HCT116 (cell line): ENCODE measurements around the gene CLDN9. TPM values are rescaled to one million over a fixed set of nuclear protein-coding genes. Genes with fewer than 3 reads are reported as not detected.
A peak's percentile ranks its signal among the peaks of the same experiment; 100 is the strongest.

Experiments used
- ATAC-seq: fragments of 200-7000 bp; cut with Tn5 transposase; 2 replicates; pipeline ENCODE4 v1.9.1; 2020; ENCODE audit warnings: mild to moderate bottlenecking, moderate library complexity
- BruUV-seq: library from RNA; stranded (reverse); fragments of 400-500 nt; replicated peaks from 2 replicates; lab custom pipeline; 2021; lab: Mats Ljungman, UMichigan
- CTCF ChIA-PET: fragments of 300-600 bp; sonication (Branson Sonifier 250); formaldehyde crosslinking; loops from one replicate; lab custom pipeline; 2021; ENCODE audit warnings: antibody characterized with exemption; lab: Charles Lee
- POLR2A ChIA-PET: fragments of 300-600, 350-600 bp; sonication (Branson Sonifier 250); formaldehyde crosslinking; loops from one replicate; lab custom pipeline; 2021; ENCODE audit warnings: antibody characterized with exemption; lab: Charles Lee
- RAD21 ChIA-PET, 2 experiments: fragments of 300-600 bp; sonication (Branson Sonifier 250); formaldehyde crosslinking; loops; one replicate each; lab custom pipeline; 2023; ENCODE audit warnings: low total read pairs in 2 of 2; ENCODE audit not compliant: uncharacterized antibody in 2 of 2, unreplicated experiment in 2 of 2, low non-redundant PET in 1 of 2; lab: Charles Lee
- DNase-seq: peaks from one replicate; pipeline ENCODE4 v3.0.0-alpha.2; 2010; ENCODE audit warnings: low read depth, low spot score
- H2AFZ ChIP-seq: fragments of 200-600 bp; shearing (Covaris generic), sonication (generic); 2 replicates; pipeline ENCODE4 v1.6.1; 2017; ENCODE audit warnings: low read depth, mixed run types, mixed read lengths, antibody characterized with exemption, low read length; ENCODE audit not compliant: poor library complexity, severe bottlenecking
- H3K27ac ChIP-seq: 2 replicates; pipeline ENCODE4 v1.5.1; 2012; ENCODE audit warnings: low read depth, low read length
- H3K27me3 ChIP-seq: fragments of 200-600 bp; sonication (generic); 2 replicates; pipeline ENCODE4 v1.6.1; 2016; ENCODE audit warnings: mixed run types, low read length, mixed read lengths; ENCODE audit not compliant: insufficient read depth
- H3K36me3 ChIP-seq, 2 experiments: fragments of 200-500 bp in 1 of 2; fragments of 200-600 bp in 1 of 2; sonication (Bioruptor generic) in 1 of 2; sonication (generic) in 1 of 2; 2 replicates each; pipeline versions ENCODE4 v1.5.1 to v1.6.1; 2014 to 2016; ENCODE audit warnings: low read length in 2 of 2, inconsistent platforms in 1 of 2, mixed read lengths in 1 of 2, mixed run types in 1 of 2; ENCODE audit not compliant: insufficient read depth in 2 of 2, control insufficient read depth in 1 of 2
- H3K4me1 ChIP-seq, 2 experiments: fragments of 200-600 bp in 1 of 2; sonication (generic) in 1 of 2; 2 replicates each; pipeline versions ENCODE4 v1.5.1 to v1.6.1; 2012 to 2017; ENCODE audit warnings: low read length in 2 of 2, inconsistent platforms in 1 of 2, mild to moderate bottlenecking in 1 of 2, mixed read lengths in 1 of 2, mixed run types in 1 of 2, moderate library complexity in 1 of 2; ENCODE audit not compliant: insufficient read depth in 2 of 2, control insufficient read depth in 1 of 2
- H3K4me2 ChIP-seq: fragments of 200-600 bp; sonication (generic); 2 replicates; pipeline ENCODE4 v1.6.1; 2017; ENCODE audit warnings: mixed run types, low read length, mixed read lengths
- H3K4me3 ChIP-seq, 2 experiments: fragments of 200-600 bp in 1 of 2; sonication (generic) in 1 of 2; replicated peaks in 1 of 2; 2 replicates each; pipeline ENCODE4 v1.5.1; 2011 to 2016; ENCODE audit warnings: low read length in 2 of 2, control low read depth in 1 of 2, low read depth in 1 of 2, mild to moderate bottlenecking in 1 of 2, mixed read lengths in 1 of 2, mixed run types in 1 of 2
- H3K79me2 ChIP-seq: fragments of 200-600 bp; sonication (generic); 2 replicates; pipeline ENCODE4 v1.6.1; 2017; ENCODE audit warnings: mild to moderate bottlenecking, mixed run types, low read length, moderate library complexity, mixed read lengths; ENCODE audit not compliant: insufficient read depth
- H3K9ac ChIP-seq: fragments of 200-600 bp; sonication (generic); 2 replicates; pipeline ENCODE4 v1.6.1; 2016; ENCODE audit warnings: low read length, mixed read lengths
- H3K9me2 ChIP-seq: fragments of 200-600 bp; sonication (generic), shearing (Covaris generic); 2 replicates; pipeline ENCODE4 v1.6.1; 2017; ENCODE audit warnings: mixed run types, mild to moderate bottlenecking, moderate library complexity; ENCODE audit not compliant: insufficient read depth
- H3K9me3 ChIP-seq, 2 experiments: fragments of 200-500 bp in 1 of 2; fragments of 200-600 bp in 1 of 2; sonication (Bioruptor generic) in 1 of 2; sonication (generic) in 1 of 2; 2 replicates each; pipeline ENCODE4 v1.6.1; 2014 to 2017; ENCODE audit warnings: low read length in 2 of 2, mixed read lengths in 2 of 2, inconsistent platforms in 1 of 2, low read depth in 1 of 2, mild to moderate bottlenecking in 1 of 2, mixed run types in 1 of 2, moderate library complexity in 1 of 2; ENCODE audit not compliant: control insufficient read depth in 1 of 2, insufficient read depth in 1 of 2
- H4K20me1 ChIP-seq: fragments of 200-600 bp; sonication (generic), shearing (Covaris generic); 2 replicates; pipeline ENCODE4 v1.6.1; 2017; ENCODE audit warnings: mixed run types, mild to moderate bottlenecking, moderate library complexity; ENCODE audit not compliant: insufficient read depth
- CBX3 ChIP-seq: IDR thresholded peaks from 2 replicates; pipeline ENCODE4 v1.6.1; 2012; ENCODE audit warnings: low read depth
- CEBPB ChIP-seq: IDR thresholded peaks from 2 replicates; pipeline ENCODE4 v1.6.1; 2012; ENCODE audit warnings: low read depth
- CTCF ChIP-seq, 3 experiments: fragments of 200-600 bp in 1 of 3; sonication (generic) in 1 of 3; IDR thresholded peaks in 2 of 3; conservative IDR thresholded peaks in 1 of 3; 2 replicates each; pipeline ENCODE4 v1.5.1; 2012 to 2017; ENCODE audit warnings: low read depth in 2 of 3, low read length in 2 of 3, antibody characterized with exemption in 1 of 3, borderline replicate concordance in 1 of 3, control low read depth in 1 of 3, mild to moderate bottlenecking in 1 of 3, mixed read lengths in 1 of 3, mixed run types in 1 of 3, moderate library complexity in 1 of 3; ENCODE audit not compliant: insufficient read depth in 1 of 3
- ELF1 ChIP-seq: IDR thresholded peaks from 2 replicates; pipeline ENCODE4 v1.6.1; 2012; ENCODE audit warnings: low read depth, borderline replicate concordance
- FOSL1 ChIP-seq: IDR thresholded peaks from 2 replicates; pipeline ENCODE4 v1.6.1; 2012; ENCODE audit warnings: low read depth
- JUND ChIP-seq: IDR thresholded peaks from 2 replicates; pipeline ENCODE4 v1.6.1; 2012
- MAX ChIP-seq: IDR thresholded peaks from 2 replicates; pipeline ENCODE4 v1.6.1; 2012
- ZFX ChIP-seq: fragments of 450-650 bp; IDR thresholded peaks from 2 replicates; pipeline ENCODE4 v1.6.1; 2017
- ZNF274 ChIP-seq: fragments of 200-500 bp; sonication (Bioruptor generic); IDR thresholded peaks from 2 replicates; pipeline ENCODE4 v1.6.1; 2014; ENCODE audit warnings: mild to moderate bottlenecking, low read depth, low read length, inconsistent platforms
- intact Hi-C: fragments of 100-400 bp; cut with micrococcal nuclease; formaldehyde crosslinking; loops from 2 replicates; pipeline ENCODE4 v1.10.0; 2022
- total RNA-seq: library from RNA; stranded (reverse); gene quantifications from one replicate; pipeline ENCODE4 v1.2.1, GENCODE V29; 2021; ENCODE audit not compliant: unreplicated experiment

Gene CLDN9
- total RNA-seq, 1 experiment from 2014 or later = 0.76 TPM

GRCh38 chr16:3035972-3036725 is 23.4 kb downstream of the CLDN9 start:
- ATAC-seq (peak; percentile 29), DNase-seq (no peak)
- RAD21 ChIA-PET = no interaction called here
- no TSS peak for BruUV-seq
- H3K79me2 ChIP-seq = no peaks in the 10 kb centered on the region
- H3K36me3 ChIP-seq = no peaks in the 10 kb centered on the region
- H3K9ac ChIP-seq = peak overlapping the region; percentile 75
- H4K20me1 ChIP-seq = no peaks in the 10 kb centered on the region
- intact Hi-C loops = no loop called here
- no peaks in the 10 kb centered on the region for H3K9me2 ChIP-seq
- CTCF ChIA-PET = interaction anchor here (1.1 kb wide), 1 partner anchor 9 kb away, joined by 3 read pairs; no protein-coding TSS in a partner anchor
- POLR2A ChIA-PET = no interaction called here
- H3K4me1 ChIP-seq = peaks cover 15 to 52% of the 10 kb centered on the region in 2 experiments
- no peaks in the 10 kb centered on the region for H3K9me3 ChIP-seq
- peak overlapping the region; percentile 61 to 76 for H3K4me3 ChIP-seq
- H2AFZ ChIP-seq = no peak overlapping the region
- no peaks in the 10 kb centered on the region for H3K27me3 ChIP-seq
- peak overlapping the region; percentile 26; the same call in 1 of the 2 replicates for H3K27ac ChIP-seq
- no peak for TF ChIP-seq JUND
- no peak for TF ChIP-seq ZFX
- TF ChIP-seq CBX3 = no peak
- no peak for TF ChIP-seq FOSL1
- no peak for TF ChIP-seq MAX
- no peak for TF ChIP-seq ZNF274
- no peak for TF ChIP-seq CEBPB
- no peak for TF ChIP-seq CTCF (IDR thresholded peaks at IDR 0.05 in 2 of 3, conservative IDR thresholded peaks at IDR 0.05 in 1 of 3; ENCODE audit: borderline replicate concordance in 1 of 3, insufficient read depth in 1 of 3, low read depth in 2 of 3, low read length in 2 of 3)
- TF ChIP-seq ELF1 = no peak
- H3K4me2 ChIP-seq = peak overlapping the region; percentile 95
